SK-N-MC (cell line): Measurements from ENCODE around the gene SLC17A2.
"Not testable (repeated sequence)": the region's sequence is repeated elsewhere in the genome, so short reads cannot be mapped to it uniquely, and the experiment has no call there.

Experiments
- DNase-seq: peaks from one replicate; pipeline ENCODE4 v3.0.0-alpha.2; 2011; ENCODE audit warnings: low read depth, low spot score
- H3K27ac ChIP-seq: fragments of 200-600 bp; sonication (generic); 2 replicates; pipeline ENCODE4 v1.5.1; 2016; ENCODE audit warnings: mixed run types
- H3K36me3 ChIP-seq: fragments of 200-600 bp; sonication (generic); 2 replicates; pipeline ENCODE4 v1.6.1; 2017; ENCODE audit warnings: antibody characterized with exemption, low read length, mixed read lengths; ENCODE audit not compliant: insufficient read depth
- H3K4me3 ChIP-seq: fragments of 200-600 bp; sonication (generic); 2 replicates; pipeline ENCODE4 v1.5.1; 2016
- H3K9ac ChIP-seq: fragments of 200-600 bp; sonication (generic); 2 replicates; pipeline ENCODE4 v1.8.0; 2017; ENCODE audit warnings: mixed run types, mixed read lengths; ENCODE audit not compliant: insufficient read length
- H3K9me3 ChIP-seq: fragments of 200-600 bp; sonication (generic); 2 replicates; pipeline ENCODE4 v1.6.1; 2017; ENCODE audit warnings: low read depth, mild to moderate bottlenecking, antibody characterized with exemption, low read length, moderate library complexity, mixed read lengths
- EZH2 ChIP-seq: fragments of 200-600 bp; sonication (generic); IDR thresholded peaks from one replicate; pipeline ENCODE4 v1.6.1; 2017; ENCODE audit warnings: antibody characterized with exemption
- FOXP2 ChIP-seq: optimal IDR thresholded peaks from 2 replicates; pipeline ENCODE3; 2011; ENCODE audit warnings: mild to moderate bottlenecking, moderate library complexity; ENCODE audit not compliant: insufficient read depth; ENCODE audit errors: extremely low read length, control extremely low read depth
- POLR2AphosphoS5 ChIP-seq: IDR thresholded peaks from 2 replicates; pipeline ENCODE4 v1.6.1; 2012; ENCODE audit warnings: mild to moderate bottlenecking, low read depth, low read length, borderline replicate concordance

SLC17A2 gene

GRCh38 chr6:25956226-25956625 is 25.7 kb upstream of the SLC17A2 start:
- no peak overlapping the region for H3K9ac ChIP-seq
- H3K27ac ChIP-seq: no peak overlapping the region
- TF ChIP-seq EZH2: no peak
- TF ChIP-seq FOXP2: no peak
- TF ChIP-seq POLR2AphosphoS5: no peak
- no peaks in the 10 kb centered on the region for H3K36me3 ChIP-seq
- DNase-seq: no peak
- no peaks in the 10 kb centered on the region for H3K9me3 ChIP-seq
- no peak overlapping the region for H3K4me3 ChIP-seq

DNA sequence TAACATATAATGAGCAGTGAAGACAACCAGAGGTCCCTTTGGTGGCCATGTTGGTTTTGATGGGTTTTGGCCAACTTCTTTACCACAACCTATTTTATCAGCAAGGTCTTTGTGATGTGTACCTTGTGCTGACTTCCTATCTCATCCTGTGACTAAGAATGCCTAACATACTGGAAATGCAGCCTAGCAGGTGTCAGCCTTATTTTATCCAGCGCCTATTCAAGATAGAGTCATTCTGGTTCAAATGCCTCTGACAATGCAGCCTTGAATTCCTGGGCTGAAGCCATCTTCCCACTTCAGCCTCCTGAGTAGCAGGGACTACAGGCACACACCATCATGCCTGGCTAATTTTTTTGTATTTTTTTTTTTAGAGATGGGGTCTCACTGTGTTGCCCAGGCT is 24.3 kb upstream of the SLC17A2 start:
- TF ChIP-seq EZH2: no peak
- TF ChIP-seq POLR2AphosphoS5: no peak
- no peak for TF ChIP-seq FOXP2
- no peak overlapping the region for H3K4me3 ChIP-seq
- no peaks in the 10 kb centered on the region for H3K36me3 ChIP-seq
- no peak overlapping the region for H3K27ac ChIP-seq
- no peak overlapping the region for H3K9ac ChIP-seq
- DNase-seq: no peak
- H3K9me3 ChIP-seq: no peaks in the 10 kb centered on the region

GRCh38 chr6:25953733-25954132 is 23.2 kb upstream of the SLC17A2 start:
- Histone ChIP-seq H3K9ac (no peak overlapping the region), H3K27ac (no peak overlapping the region), H3K36me3 (no peaks in the 10 kb centered on the region), H3K9me3 (no peaks in the 10 kb centered on the region), H3K4me3 (no peak overlapping the region)
- DNase-seq: no peak
- no peak for TF ChIP-seq FOXP2

DNA sequence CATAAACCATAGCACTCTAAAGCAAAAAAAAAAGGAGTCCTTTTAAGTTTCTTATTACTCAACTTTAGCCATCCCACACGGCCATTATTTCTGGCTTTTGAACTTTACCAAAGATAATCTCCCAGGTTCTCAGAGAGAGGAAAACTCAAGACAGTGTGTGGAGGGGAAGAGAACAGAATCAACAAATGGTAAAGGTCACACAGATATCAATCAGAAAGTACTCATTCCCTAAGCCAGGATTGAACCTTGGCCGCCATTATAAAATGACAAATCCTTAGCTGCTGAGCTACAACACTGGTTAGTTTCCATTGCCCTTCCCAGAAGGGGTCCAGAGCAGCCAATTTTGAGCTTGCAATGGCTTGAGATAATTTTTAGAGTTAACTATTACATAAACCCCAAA is 22.0 kb upstream of the SLC17A2 start:
- H3K9me3 ChIP-seq: no peaks in the 10 kb centered on the region
- H3K9ac ChIP-seq: no peak overlapping the region

GRCh38 chr6:25951296-25952032 is 21.0 kb upstream of the SLC17A2 start:
- Histone ChIP-seq H3K9ac (no peak overlapping the region), H3K9me3 (no peaks in the 10 kb centered on the region), H3K4me3 (no peak overlapping the region), H3K27ac (no peak overlapping the region), H3K36me3 (no peaks in the 10 kb centered on the region)
- no peak for DNase-seq
- no peak for TF ChIP-seq EZH2
- TF ChIP-seq FOXP2: no peak
- no peak for TF ChIP-seq POLR2AphosphoS5

More for the DNA sequence above, 22.0 kb upstream of the SLC17A2 start:
- TF ChIP-seq POLR2AphosphoS5 (no peak), EZH2 (no peak), FOXP2 (no peak)
- H3K36me3 ChIP-seq: no peaks in the 10 kb centered on the region
- no peak overlapping the region for H3K4me3 ChIP-seq
- no peak overlapping the region for H3K27ac ChIP-seq
- no peak for DNase-seq

DNA sequence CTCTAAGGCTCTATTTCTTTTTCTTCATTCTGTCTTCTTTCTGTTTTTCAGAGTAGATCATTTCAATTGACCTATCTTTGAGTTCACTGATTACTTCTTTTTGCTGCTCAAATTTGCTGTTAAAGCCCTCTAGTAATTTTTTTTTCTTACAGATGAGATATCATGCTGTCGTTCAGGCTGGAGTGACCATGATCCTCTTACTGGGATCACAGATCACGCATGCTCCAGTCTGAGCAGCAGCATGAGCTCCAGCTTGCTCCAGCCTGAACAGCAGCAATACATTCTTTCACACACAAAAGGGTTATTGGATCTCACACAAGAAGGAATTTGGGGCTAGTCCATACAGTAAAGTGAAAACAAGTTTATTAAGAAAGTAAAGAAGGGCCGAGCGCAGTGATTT is 19.8 kb upstream of the SLC17A2 start:
- H3K36me3 ChIP-seq: no peaks in the 10 kb centered on the region
- no peak overlapping the region for H3K27ac ChIP-seq
- TF ChIP-seq EZH2 (no peak), POLR2AphosphoS5 (no peak), FOXP2 (no peak)
- H3K9ac ChIP-seq: no peak overlapping the region
- no peak overlapping the region for H3K4me3 ChIP-seq
- H3K9me3 ChIP-seq: no peaks in the 10 kb centered on the region
- DNase-seq: no peak

DNA sequence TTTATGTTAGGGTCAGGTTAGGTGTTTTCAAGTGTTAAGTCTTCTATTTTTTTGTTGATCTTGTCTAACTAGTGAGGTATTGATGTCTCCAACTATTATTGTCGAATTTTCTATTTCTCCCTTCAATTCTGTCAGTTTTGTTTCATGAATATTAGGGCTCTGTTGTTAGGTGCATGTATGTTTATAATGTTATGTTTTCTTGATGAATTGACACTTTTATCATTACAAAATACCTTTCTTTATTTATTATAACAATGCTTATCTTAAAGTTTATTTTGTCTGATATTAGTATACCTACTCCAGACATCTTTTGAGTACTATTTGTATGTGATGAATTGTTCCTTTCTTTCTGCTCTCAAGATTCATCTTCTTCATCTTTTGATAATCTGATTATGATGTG is 19.2 kb upstream of the SLC17A2 start:
- no peak for DNase-seq
- TF ChIP-seq POLR2AphosphoS5: no peak
- TF ChIP-seq EZH2: no peak
- Histone ChIP-seq H3K9me3 (no peaks in the 10 kb centered on the region), H3K9ac (no peak overlapping the region), H3K4me3 (no peak overlapping the region), H3K27ac (no peak overlapping the region), H3K36me3 (no peaks in the 10 kb centered on the region)

DNA sequence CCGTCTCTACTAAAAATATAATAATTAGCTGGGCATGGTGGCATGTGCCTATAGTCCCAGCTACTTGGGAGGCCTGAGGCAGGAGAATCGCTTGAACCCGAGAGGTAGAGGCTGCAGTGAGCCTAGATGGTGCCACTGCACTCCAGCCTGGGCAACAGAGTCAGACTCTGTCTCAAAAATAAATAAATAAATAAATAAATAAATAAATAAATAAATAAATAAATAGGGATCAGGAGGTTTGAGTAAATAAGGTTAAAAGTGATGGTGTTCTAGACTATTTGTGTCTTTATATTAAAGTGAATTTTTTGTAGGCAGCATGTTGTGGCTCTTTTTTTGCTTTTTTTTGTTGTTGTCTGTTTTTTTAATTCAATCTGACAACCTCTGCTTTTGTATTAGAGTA is 17.0 kb upstream of the SLC17A2 start:
- not testable (repeated sequence) for H3K36me3 ChIP-seq, H3K9ac ChIP-seq, H3K4me3 ChIP-seq, H3K27ac ChIP-seq, H3K9me3 ChIP-seq, DNase-seq

GRCh38 chr6:25946631-25947030 is 16.1 kb upstream of the SLC17A2 start:
- Histone ChIP-seq H3K9me3 (no peaks in the 10 kb centered on the region), H3K4me3 (no peak overlapping the region), H3K9ac (no peak overlapping the region), H3K36me3 (no peaks in the 10 kb centered on the region), H3K27ac (no peak overlapping the region)
- DNase-seq: no peak
- TF ChIP-seq FOXP2 (no peak), POLR2AphosphoS5 (no peak)

- not testable (repeated sequence) for DNase-seq, H3K9me3 ChIP-seq, H3K36me3 ChIP-seq, H3K4me3 ChIP-seq, H3K9ac ChIP-seq, H3K27ac ChIP-seq
These were observed 15.2 kb upstream of the SLC17A2 start for GRCh38 chr6:25945738-25946137.
